Glomerular endothelial cell (primary cell): ENCODE data around the gene MSMP. TPM values are rescaled to one million over a fixed set of nuclear protein-coding genes. Genes with fewer than 3 reads are reported as not detected.

Experiments used
- DNase-seq: peaks from one replicate; pipeline ENCODE4 v3.0.0-alpha.2; 2011; ENCODE audit warnings: low read depth, low spot score; ENCODE audit errors: extremely low read depth
- total RNA-seq: library from RNA; depleted of rRNA; stranded (reverse); fragments of >200 nt; gene quantifications from 2 replicates; pipeline ENCODE4 v1.2.3, GENCODE V29; 2015

MSMP gene, protein sequence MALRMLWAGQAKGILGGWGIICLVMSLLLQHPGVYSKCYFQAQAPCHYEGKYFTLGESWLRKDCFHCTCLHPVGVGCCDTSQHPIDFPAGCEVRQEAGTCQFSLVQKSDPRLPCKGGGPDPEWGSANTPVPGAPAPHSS
- total RNA-seq = 1.6 and 7.9 TPM in 2 replicates

GRCh38 chr9:35754264-35754663 is at the start of gene MSMP:
Gene MSMP (minus strand): TSS chr9:35754276. CDS start chr9:35754129, 147 bp downstream.
- DNase-seq = no peak

DNA sequence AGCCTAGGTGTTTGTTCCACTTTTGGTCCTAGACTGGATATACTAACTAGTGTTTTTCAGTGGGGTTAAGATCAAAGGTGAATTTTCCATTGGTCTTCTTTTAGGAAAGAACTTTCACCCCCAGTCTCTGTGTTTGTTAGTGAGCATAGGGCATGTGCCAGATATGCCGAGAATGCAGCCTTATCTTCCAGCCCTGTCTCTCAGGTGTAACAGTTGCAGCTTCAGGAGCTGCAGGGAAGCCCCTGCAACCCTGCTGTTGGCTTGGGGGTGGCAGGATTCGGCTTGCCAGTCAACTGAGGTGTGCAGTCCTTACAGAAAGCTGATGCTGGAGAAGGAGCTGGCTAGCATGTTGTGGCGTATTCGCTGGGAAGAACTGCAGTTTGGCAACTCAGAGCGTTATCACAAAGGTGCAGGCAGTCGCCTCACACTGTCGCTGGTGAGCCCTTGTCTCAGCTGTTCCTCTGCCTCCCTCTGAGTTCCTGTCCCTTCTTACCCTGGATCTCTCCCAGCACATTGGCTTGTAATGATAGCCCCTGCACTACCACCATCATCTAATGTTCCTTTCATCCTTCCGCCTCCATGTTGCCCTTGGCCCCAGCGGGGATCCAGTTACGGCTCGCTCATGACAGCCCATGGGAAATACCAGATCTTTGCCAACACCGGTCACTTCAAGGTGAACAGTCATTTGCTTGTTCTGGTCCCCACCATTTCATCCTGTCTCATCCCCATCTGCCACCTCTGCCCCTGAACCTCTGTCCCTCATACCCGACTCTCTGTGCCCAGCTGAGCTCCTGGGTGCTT is 47.5 kb upstream of the MSMP start:
- DNase-seq = no peak

GRCh38 chr9:35800530-35800929 is 46.5 kb upstream of the MSMP start:
- DNase-seq = no peak

DNA sequence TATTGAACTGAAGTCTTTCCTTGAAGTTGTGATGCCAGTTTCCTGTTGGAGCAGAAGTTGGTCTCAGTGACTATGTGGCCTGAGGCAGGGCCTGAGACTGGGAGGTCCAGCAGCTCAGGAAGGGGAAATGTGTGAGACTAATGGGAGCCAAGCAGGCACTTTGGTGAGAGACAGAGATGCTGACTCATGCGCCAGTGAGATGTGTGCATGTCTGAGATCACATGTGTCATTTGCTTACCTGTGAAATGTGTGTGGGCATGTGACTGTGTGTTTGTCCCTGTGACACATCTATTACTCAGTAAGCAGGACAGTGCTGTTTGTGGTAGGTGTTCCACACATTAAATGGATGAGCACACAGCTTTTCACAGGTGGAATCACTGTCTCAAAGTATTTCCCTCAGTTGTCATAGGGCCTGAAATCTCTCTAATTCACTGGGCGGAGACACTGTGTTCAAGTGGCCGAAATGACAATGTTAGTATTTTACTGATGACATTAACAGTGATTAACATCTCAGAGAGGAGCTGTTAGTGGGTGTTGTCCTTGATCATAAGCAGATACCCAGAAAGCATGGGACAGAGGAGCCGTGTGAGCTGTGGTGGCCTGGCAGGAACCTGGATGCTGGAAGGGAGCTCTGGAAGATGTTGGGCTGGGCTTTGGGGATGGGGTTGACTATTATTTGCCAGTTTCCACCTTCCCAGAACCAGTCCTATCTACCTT is 44.7 kb upstream of the MSMP start:
- no peak for DNase-seq

- no peak for DNase-seq
These were observed 43.4 kb upstream of the MSMP start for GRCh38 chr9:35797311-35798109.

DNA sequence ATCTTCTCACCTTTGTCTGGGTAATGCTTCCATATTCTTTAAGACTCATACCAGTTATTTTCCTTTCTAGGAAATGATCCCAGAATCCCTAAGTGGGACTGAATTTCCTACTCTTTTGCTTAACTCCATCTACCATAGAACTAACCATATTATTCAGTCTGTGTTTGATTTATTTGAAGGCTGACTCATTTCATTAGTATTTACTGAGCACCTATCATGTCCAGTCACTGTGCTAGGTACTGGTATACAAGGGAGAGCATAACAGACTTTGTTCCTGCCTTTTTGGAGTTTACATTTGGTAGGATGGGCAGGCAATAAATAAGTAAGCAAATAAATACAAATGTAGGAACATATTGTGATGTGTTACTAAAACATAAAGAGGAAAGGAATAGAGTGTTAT is 41.6 kb upstream of the MSMP start:
- no peak for DNase-seq

- no peak for DNase-seq
These were observed 39.4 kb upstream of the MSMP start for GRCh38 chr9:35793461-35793860.

- DNase-seq = no peak
These were observed 38.8 kb upstream of the MSMP start for GRCh38 chr9:35792826-35793225.

DNA sequence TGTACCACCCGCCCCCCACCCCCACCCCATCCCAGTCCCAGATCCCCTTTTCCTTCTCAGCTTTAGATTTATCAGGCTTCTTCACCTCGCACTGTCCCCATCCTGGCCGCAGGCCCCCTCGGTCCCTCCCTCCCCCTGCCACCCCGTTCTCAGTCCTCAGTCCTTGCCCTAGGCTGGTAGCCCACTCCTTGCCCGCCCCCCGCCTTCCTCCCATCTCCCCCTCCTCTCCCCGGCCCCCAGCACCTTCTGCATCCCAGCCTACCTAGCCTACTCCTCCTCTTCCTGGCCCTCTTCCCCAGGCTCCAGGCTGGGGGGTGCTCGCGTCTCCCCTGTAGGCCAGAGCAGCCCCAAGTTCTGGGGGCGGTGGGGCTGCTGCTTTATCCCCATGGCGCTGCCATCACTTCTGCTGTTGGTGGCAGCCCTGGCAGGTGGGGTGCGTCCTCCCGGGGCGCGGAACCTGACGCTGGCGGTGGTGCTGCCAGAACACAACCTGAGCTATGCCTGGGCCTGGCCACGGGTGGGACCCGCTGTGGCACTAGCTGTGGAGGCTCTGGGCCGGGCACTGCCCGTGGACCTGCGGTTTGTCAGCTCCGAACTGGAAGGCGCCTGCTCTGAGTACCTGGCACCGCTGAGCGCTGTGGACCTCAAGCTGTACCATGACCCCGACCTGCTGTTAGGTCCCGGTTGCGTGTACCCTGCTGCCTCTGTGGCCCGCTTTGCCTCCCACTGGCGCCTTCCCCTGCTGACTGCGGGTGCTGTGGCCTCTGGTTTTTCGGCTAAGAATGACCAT is 38.1 kb upstream of the MSMP start:
- no peak for DNase-seq

DNA sequence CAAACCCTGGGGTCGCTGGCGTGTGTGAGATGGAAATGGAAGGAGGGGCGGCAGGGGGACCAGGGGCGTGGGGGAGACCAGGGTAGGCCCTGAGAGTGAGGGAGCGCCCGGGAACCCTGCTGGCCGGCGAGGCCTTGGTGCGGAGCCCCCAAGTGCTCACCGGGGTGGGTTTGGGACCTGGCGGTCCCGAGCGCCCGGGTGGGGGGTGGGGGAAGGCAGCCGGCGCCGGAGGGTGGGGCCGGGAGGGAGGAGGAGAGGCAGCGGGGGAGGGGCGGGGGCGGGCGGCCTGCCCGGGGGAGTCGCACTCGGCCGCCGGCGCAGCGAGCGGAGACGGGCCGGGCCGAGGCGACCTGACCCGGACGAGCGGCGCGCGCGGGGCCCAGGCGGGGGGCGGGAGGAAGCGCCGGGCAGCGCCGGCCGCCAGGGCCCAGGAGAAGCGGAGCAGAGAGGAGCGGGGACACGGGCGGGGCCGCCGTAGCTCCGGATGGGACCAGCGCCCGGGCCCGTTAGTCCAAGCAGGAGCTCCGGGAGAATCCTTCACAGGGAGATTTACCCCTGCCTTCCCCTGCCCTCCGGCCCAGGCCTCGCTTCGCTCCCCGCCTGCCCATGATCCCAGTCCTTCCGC is 37.3 kb upstream of the MSMP start, which contains the start of gene NPR2:
TSS of gene NPR2 (plus strand) at position 295 of the 625 bp plus-strand sequence. CDS start 818 bp downstream, outside the sequence.
- DNase-seq = no peak

GRCh38 chr9:35790385-35791296 is 36.6 kb upstream of the MSMP start:
- no peak for DNase-seq

- no peak for DNase-seq
These were observed 35.9 kb upstream of the MSMP start for GRCh38 chr9:35790025-35790384.

GRCh38 chr9:35789541-35789940 is 35.5 kb upstream of the MSMP start:
- DNase-seq = no peak

DNA sequence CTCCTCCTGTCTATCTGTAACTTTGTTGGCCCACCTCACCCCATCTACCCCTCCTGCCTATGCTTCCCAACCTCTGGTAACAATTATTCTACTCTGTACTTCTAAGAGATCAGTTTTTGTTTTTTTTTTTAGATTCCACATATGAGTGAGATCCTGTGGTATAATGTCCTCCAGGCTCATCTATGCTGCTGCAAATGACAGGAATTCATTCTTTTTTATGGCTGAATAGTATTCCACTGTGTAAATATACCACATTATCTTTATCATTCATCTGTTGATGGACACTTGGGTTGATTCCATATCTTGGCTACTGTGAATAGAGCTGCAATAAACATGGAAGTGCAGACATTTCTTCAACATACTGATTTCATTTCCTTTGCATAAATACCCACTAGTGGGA is 29.3 kb upstream of the MSMP start:
- DNase-seq = no peak

GRCh38 chr9:35781066-35781465 is 27.0 kb upstream of the MSMP start:
- no peak for DNase-seq

DNA sequence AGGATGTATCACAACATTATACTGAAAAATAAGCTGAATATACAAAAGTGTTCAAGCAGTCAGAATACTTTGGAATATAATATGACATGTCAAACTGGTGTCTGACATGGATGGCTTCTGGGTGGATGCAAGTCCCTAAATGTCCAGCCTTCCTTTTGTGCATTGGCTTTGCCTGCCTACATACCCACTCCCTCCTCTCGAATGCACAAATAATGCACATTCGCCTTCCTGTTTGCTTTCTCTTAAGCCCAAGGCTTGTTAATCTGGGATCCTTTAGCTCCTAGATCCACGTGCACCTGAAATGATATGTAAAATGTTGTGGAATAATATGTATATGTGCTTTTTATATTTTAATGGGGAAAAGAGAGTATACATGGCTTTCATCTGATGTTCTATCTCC is 24.4 kb upstream of the MSMP start:
- DNase-seq = no peak

DNA sequence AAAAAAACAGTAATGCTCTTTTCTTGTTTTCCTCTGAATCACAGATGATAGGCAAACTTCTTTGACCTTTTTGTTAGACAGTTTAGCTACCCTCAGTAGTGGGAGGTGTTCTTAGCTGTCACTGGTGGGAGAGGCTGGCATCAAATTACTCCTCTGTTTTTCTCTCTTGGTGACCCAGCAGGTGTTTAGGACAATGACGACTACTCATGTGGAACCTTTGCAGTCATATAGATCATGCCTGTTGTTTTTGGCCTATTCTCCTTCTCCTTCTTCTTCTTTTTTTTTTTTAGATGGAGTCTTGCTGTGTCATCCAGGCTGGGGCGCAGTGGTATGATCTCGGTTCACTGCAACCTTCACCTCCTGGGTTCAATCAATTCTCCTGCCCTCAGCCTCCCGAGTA is 21.9 kb upstream of the MSMP start:
- DNase-seq = no peak

- no peak for DNase-seq
These were observed 21.0 kb upstream of the MSMP start for GRCh38 chr9:35774907-35775635.
